CD4-positive, alpha-beta T cell treated with Interleukin-17A for 1 hour (primary cell): ENCODE data around the gene PRMT3.
"Not testable (repeated sequence)": the region's sequence is repeated elsewhere in the genome, so short reads cannot be mapped to it uniquely, and the experiment has no call there.

Experiments used
- DNase-seq: peaks from one replicate; pipeline ENCODE4 v3.0.0-alpha.2; 2020

PRMT3 gene

DNA sequence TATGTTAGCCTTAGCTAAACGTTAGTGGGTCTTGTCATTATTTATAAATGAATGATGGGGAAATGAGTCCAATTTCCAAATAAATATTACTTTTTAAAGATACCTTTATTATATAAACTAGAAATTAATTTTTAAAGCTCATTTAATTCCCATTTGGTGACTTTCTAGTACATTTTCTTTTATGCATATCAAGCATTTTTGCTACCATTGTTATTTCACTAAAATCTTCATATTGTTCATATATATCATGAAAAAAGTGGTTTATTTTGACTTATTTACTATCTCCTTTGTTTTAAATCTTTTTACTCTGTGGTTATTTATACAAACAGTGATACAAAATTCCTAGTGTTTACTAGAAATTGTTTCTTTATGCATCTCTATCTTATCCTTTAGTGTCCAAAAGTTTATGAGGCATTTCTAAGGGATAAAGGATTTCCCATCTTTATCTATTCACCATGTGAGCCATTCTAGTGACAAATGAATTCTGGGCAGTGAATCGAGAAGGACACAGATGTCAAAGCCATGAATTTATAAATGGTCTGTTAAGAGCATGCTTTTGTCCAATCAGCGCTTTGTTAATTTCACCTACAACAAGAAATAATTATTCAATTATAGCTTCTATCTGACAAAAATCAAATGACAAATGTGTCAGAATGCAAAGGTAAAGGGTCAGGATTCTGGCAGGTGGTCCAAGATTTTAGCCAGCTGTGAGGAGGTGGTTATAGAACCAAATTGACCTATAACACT lies 70.6 kb downstream of the PRMT3 start:
- no peak for DNase-seq

GRCh38 chr11:20458905-20459632 lies 71.6 kb downstream of the PRMT3 start:
- DNase-seq, result no peak

DNA sequence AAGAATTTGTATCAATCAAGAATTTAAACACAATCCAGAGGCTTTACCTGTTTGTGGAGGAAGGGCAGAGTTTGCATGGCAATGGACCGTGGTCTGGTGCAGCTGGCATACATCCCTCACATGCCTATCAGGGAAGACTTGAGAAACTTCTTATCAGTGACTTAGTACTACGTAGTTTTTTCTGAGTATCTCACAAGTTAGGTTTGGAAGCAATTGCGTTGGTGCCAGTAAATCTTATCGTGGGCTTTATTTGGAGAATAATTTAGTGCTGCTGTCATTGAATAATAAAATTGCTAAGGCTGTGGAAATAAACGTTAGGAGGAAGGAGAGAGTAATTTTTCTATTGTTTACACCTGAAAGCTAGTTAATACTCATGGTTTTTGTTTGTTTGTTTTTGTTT lies 72.3 kb downstream of the PRMT3 start:
- no peak for DNase-seq

- no peak for DNase-seq
Observed at GRCh38 chr11:20464518-20464917, 77.0 kb downstream of the PRMT3 start.

DNA sequence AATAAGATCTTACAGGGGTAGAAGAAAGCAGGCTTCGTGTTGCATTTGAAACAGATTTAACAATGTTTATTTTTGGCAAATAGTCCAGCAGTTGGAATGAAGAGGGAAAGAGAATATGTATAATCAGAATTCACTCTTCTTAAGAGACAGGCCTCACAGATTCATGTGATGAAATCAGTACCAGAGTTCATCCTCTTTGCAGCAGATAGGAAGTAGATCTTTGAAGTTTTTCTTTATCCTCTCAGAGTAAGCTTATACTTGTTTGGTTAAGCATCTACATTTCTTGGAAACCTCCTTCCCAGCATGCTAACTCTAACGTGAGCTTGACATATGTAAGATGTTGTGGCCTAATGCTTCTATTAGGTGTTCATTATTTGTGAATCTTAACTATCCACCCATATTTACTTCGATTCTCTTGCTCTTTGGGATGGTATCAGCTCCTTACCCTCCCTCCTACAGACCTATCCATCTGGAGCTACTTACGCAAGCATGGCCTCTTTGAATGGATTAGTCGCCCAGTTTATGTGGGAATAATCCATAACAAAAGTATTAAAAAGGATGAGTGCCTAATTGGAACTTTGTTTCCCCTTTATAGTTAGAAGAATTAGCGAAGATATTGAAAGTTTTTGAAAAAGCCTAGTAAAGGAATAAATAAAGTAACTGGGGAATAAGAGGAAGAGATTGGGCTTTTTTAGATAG lies 80.1 kb downstream of the PRMT3 start:
- no peak for DNase-seq

DNA sequence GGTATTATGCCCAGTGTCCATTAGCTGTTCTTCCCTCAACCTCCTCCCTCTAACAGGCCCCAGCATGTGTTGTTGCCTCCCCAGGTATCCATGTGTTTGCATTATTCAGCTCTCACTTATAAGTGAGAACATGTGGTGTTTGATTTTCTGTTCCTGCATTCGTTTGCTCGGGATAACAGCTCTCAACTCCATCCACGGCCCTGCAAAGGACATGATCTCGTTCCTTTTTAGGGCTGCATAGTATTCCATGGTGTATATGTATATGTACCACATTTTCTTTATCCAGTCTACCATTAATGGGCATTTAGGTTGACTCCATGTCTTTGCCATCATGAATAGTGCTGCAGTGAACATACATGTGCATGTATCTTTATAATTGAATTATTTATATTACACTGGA lies 82.8 kb downstream of the PRMT3 start:
- no peak for DNase-seq

DNA sequence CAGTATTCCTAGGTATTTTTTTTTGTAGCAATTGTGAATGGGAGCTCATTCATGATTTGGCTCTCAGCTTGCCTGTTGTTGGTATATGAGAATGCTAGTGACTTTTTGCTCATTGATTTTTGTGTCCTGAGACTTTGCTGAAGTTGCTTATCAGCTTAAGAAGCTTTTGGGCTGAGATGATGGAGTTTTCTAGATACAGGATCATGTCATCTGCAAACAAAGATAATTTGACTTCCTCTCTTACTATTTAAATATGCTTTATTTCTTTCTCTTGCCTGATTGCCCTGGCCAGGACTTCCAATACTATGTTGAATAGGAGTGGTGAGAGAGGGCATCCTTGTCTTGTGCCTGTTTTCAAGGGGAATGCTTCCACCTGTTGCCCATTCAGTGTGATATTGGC lies 84.4 kb downstream of the PRMT3 start:
- not testable (repeated sequence) for DNase-seq

DNA sequence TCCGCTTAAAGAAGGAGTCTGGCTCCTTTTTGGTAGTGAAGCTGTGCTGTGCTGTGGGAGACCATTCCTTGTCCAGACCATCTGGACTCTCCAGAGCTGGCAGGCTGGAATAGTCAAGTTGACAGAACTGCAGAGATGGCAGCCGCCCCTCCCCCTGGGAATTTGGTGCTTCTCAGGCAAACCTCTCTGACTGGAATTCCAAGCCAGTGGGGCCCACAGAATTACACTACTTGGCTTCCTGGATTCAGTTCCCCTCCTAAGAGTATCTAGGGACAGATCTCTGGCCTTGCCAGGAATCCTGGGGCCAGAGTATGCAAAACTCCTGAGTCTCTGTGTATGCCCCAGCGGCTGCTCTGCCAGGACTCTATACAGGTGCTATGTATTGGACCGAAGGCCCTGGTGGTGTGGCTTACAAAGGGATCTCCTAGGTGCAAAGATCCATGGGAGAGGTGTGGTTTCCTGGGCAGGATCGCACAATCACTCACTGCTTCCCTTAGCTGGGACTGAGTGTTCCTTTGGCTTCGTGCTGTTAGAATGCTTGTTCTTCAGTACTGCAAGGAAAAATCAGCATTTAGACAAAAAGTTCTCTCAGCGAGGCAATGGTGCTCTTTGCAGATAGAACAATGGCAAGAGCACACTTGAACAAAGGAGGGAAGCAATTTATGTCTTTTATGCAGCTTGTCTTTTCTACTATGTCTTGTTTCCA lies 86.8 kb downstream of the PRMT3 start:
- no peak for DNase-seq

DNA sequence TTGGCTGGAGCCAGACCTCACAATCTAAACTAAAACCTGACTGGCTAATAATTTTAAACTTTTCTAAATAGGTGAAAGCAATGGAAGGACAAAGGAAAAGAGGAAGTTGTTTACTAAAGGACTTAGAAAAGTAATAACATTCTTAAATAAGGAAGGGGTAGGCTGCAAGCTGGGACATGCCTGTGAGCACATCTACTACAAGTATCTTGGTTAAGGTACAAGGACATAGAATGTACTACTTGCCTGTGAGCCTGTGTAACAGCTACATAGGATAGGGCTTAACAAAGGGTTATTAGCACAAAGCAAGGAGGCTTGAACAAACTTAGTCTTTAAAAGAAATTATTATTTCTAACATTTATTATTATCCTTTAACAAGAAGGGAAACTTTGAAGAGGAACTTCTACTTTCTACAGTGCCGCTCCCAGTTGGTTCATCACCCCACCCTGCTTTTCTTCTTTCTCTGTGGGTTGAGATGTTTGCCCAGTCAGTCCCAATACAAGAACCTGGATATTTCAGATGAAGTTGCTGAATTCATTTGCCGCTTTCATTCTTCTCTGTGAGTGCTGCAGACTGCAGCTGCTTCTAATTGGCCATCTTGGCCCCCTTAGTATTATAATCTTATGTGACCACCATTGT lies 87.5 kb downstream of the PRMT3 start:
- DNase-seq, result no peak

DNA sequence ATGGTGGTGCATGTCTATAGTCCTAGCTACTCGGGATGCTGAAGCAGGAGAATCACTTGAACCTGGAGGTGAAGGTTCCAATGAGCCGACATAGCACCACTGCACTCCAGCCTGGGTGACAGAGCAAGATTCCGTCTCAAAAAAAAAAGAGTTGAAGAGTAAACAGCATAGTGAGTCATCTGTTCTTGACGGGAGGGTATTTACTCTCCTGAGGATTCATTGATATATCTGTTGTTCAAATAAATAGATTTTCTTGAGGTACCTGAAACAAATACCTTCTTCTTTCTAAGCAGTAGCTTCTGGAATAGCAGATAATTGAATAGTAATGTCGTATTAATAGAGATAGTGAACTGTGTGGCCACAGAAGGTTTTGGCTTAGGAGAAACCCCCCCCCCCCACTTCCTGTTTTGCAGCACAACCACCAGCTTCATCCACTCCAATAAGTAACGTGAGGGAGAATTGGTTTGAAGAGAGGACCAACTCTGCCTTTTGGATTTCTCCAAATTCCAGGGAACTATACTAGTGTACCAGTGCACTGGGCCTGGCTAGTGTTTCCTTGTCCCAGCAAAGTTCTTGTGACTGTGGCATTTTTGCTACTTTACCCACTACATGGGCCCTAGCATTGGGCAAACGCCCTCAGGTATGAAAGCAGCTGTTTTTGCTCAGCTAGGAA lies 90.0 kb downstream of the PRMT3 start:
- DNase-seq, result no peak

- DNase-seq, result no peak
Observed at GRCh38 chr11:20479513-20479912, 92.0 kb downstream of the PRMT3 start.

- no peak for DNase-seq
Observed at GRCh38 chr11:20483931-20484330, 96.4 kb downstream of the PRMT3 start.

- DNase-seq, result not testable (repeated sequence)
Observed at GRCh38 chr11:20484416-20484815, 96.9 kb downstream of the PRMT3 start.

DNA sequence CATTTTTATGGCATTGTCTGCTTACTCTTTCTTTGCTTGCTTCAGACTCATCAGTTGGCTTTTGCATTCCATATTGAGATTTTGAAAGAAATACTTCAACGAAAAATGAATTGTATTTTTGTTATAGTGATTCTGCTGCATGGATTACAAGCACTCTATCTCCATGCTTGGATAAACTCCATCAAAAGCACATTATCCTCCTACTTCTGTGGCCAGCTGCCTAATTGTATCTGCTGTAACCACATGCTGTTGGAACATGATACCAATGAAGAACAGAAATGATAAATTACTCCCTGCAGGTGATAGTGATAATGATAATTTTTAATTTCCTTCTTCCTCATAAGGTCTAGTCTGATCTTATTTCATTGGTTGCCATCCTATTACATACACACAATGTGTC lies 100.8 kb downstream of the PRMT3 start:
- no peak for DNase-seq

DNA sequence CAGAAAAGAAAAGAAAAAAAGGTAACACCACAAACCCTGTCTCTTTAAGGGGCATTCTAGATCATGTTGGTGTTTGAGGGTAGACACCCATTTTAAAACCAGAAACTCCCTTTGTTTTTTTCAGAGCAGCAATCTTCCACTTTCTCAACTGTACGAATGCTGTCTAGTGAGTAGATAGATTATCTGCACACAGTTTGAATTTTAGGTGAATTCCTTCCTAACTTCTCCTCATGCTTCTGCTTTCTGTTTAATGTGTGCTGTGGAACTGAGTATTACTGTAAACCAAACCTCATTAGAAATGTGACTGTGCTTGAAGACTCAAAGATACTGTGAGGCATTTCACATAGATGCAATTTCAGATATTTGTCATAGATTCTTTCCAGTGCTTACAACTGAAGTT lies 102.4 kb downstream of the PRMT3 start:
- no peak for DNase-seq

GRCh38 chr11:20493340-20493739 lies 105.8 kb downstream of the PRMT3 start:
- DNase-seq, result no peak

- no peak for DNase-seq
Observed at GRCh38 chr11:20497124-20497792, 109.7 kb downstream of the PRMT3 start.

GRCh38 chr11:20501252-20501651 lies 113.7 kb downstream of the PRMT3 start:
- no peak for DNase-seq

DNA sequence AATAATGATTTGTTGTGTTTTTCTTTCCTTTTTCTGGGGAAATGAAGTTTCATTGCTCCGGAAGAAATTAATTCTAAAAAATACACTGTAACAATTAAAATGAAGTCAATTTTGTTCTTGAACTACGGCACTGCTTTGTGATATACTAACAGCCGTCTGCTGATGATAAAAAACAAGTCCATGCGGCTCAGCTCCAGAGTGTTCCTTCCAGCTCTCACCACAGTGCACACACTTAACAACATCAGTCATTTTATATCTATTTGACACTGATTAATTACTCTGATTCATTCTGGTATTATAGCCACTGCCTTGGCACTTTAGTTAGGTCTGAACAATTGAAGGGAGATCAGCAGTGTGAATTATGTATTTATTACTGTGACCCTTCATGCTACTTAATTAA lies 114.5 kb downstream of the PRMT3 start:
- DNase-seq, result no peak

- DNase-seq, result no peak
Observed at GRCh38 chr11:20511982-20512381, 124.5 kb downstream of the PRMT3 start.

DNA sequence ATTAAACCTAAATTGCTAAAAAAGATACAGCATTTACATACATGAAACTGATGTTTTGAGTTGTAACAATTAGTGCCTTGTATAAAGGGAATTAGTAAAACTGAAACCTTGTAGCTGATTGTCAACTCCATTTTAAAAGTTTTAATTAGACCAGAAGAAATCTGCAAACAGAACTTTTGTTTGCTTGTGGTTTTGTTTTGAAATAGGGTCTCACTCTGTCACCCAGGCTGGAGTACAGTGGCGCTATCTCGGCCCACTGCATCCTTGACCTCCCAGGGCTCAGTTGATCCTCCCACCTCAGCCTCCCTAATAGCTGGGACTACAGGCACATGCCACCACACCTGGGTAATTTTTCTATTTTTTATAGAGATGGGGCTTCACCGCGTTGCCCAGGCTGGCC lies 125.4 kb downstream of the PRMT3 start:
- DNase-seq, result no peak
